ENCODE results near the gene DNAJC21. TPM values are rescaled to one million over a fixed set of nuclear protein-coding genes. Genes with fewer than 3 reads are reported as not detected.

Gene DNAJC21
- total and polyA plus RNA-seq, 9 of the 15 experiments (the other 6 are each of a cell fraction or from before 2014, with no cell fraction given) = 26.6 to 105 (median 70.7) TPM

GRCh38 chr5:34915139-34915855 lies 14.1 kb upstream of the DNAJC21 start, which contains the start of the genes BRIX1 and RAD1 (continued):
- TF ChIP-seq ETV1 (tag; conservative IDR thresholded peaks at IDR 0.05; ENCODE audit: low read depth) (peak; percentile 99), POLR2G (IDR thresholded peaks at IDR 0.05; ENCODE audit: low read depth, low read length) (peak; percentile 100), MYBL2 (IDR thresholded peaks at IDR 0.05; ENCODE audit: low read depth) (no peak), MYBL2 (CRISPR knock-in tag; IDR thresholded peaks at IDR 0.05; ENCODE audit: borderline replicate concordance) (no peak), ZNF780A (CRISPR knock-in tag; IDR thresholded peaks at IDR 0.05) (no peak), BDP1 (IDR thresholded peaks at IDR 0.05; ENCODE audit: insufficient read depth, insufficient read length) (no peak), BHLHE40 (IDR thresholded peaks at IDR 0.05; ENCODE audit: low read length) (peak; percentile 93), ZNF717 (CRISPR knock-in tag; IDR thresholded peaks at IDR 0.05) (0 out of 2 replicates have a peak, but pooled peaks have one; percentile 25), ETS2 (tag; IDR thresholded peaks at IDR 0.05; ENCODE audit: borderline replicate concordance, poor library complexity, severe bottlenecking) (no peak), TAL1 (IDR thresholded peaks at IDR 0.05) (no peak), ZNF561 (CRISPR knock-in tag; conservative IDR thresholded peaks at IDR 0.05) (no peak), RAD51 (IDR thresholded peaks at IDR 0.05; ENCODE audit: borderline replicate concordance, low read depth) (peak; percentile 16; the same call in 1 of the 2 replicates), MTA2 (IDR thresholded peaks at IDR 0.05; ENCODE audit: low read depth) (no peak), ZNF655 (CRISPR knock-in tag; IDR thresholded peaks at IDR 0.05) (no peak), KLF6 (CRISPR knock-in tag; IDR thresholded peaks at IDR 0.05; ENCODE audit: borderline replicate concordance) (no peak), FOSL1 (tag; conservative IDR thresholded peaks at IDR 0.05) (peak; percentile 65), ZNF146 (CRISPR knock-in tag; IDR thresholded peaks at IDR 0.05; ENCODE audit: unreplicated experiment) (no peak), ZNF830 (CRISPR knock-in tag; IDR thresholded peaks at IDR 0.05) (no peak), BRCA1 (IDR thresholded peaks at IDR 0.05) (no peak), BRCA1 (CRISPR knock-in tag; IDR thresholded peaks at IDR 0.05) (no peak), SOX6 (IDR thresholded peaks at IDR 0.05) (peak; percentile 56; the same call in 1 of the 2 replicates), ZNF133 (CRISPR knock-in tag; IDR thresholded peaks at IDR 0.05) (no peak), ZNF778 (CRISPR knock-in tag; IDR thresholded peaks at IDR 0.05) (no peak), TRIM28 (IDR thresholded peaks at IDR 0.05) (0 out of 2 replicates have a peak, but pooled peaks have one; percentile 6), LCOR (CRISPR knock-in tag; IDR thresholded peaks at IDR 0.05) (peak; percentile 96)
- TF ChIP-seq, protein P1, sequence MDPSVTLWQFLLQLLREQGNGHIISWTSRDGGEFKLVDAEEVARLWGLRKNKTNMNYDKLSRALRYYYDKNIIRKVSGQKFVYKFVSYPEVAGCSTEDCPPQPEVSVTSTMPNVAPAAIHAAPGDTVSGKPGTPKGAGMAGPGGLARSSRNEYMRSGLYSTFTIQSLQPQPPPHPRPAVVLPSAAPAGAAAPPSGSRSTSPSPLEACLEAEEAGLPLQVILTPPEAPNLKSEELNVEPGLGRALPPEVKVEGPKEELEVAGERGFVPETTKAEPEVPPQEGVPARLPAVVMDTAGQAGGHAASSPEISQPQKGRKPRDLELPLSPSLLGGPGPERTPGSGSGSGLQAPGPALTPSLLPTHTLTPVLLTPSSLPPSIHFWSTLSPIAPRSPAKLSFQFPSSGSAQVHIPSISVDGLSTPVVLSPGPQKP (CRISPR knock-in tag; IDR thresholded peaks at IDR 0.05) = no peak
- TF ChIP-seq, protein P2, sequence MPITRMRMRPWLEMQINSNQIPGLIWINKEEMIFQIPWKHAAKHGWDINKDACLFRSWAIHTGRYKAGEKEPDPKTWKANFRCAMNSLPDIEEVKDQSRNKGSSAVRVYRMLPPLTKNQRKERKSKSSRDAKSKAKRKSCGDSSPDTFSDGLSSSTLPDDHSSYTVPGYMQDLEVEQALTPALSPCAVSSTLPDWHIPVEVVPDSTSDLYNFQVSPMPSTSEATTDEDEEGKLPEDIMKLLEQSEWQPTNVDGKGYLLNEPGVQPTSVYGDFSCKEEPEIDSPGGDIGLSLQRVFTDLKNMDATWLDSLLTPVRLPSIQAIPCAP (CRISPR knock-in tag; IDR thresholded peaks at IDR 0.05; ENCODE audit: borderline replicate concordance) = no peak
- TF ChIP-seq, protein P3, sequence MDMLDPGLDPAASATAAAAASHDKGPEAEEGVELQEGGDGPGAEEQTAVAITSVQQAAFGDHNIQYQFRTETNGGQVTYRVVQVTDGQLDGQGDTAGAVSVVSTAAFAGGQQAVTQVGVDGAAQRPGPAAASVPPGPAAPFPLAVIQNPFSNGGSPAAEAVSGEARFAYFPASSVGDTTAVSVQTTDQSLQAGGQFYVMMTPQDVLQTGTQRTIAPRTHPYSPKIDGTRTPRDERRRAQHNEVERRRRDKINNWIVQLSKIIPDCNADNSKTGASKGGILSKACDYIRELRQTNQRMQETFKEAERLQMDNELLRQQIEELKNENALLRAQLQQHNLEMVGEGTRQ (CRISPR knock-in tag; IDR thresholded peaks at IDR 0.05) = no peak
